Upper lobe of left lung (tissue), 4 donors: ENCODE data around the gene GPD1L.

Experiments
- POLR2A ChIP-seq, 4 donors: fragments of 450-650 bp; IDR thresholded peaks; one replicate each; pipeline ENCODE4 v1.5.1; 2016 to 2017; ENCODE audit warnings: antibody characterized with exemption in 4 of 4, mild to moderate bottlenecking in 2 of 4
- TF ChIP-seq, protein P1 (sequence below), 6 experiments: fragments of 450-650 bp in 4 of 6; fragments of 200-600 bp in 2 of 6; sonication (generic) in 2 of 6; IDR thresholded peaks; one replicate each; pipeline ENCODE4 v1.5.1; 2016 to 2019; ENCODE audit warnings: antibody characterized with exemption in 6 of 6

DNA sequence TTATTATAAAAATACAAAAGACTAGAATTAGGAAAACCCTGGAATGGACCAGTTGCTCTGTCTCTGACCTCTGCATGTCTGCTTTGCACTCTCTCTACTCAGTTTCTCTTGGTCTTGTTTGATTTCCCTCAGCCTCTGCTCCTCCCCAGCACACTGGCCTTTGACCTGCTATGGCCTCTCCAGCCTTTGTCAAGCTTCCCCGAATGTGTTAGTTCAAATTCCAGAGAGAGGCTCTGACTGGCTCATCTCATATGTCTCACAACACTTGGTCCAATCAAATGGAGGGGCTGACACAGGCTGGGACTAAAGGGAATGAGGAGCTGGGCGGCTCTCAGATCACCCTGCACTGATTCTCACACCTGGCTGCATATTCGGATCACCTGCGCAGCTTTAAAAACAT lies 79.7 kb downstream of the GPD1L start:
- TF ChIP-seq POLR2A (IDR thresholded peaks at IDR 0.05), result no peak
- TF ChIP-seq, protein P1, sequence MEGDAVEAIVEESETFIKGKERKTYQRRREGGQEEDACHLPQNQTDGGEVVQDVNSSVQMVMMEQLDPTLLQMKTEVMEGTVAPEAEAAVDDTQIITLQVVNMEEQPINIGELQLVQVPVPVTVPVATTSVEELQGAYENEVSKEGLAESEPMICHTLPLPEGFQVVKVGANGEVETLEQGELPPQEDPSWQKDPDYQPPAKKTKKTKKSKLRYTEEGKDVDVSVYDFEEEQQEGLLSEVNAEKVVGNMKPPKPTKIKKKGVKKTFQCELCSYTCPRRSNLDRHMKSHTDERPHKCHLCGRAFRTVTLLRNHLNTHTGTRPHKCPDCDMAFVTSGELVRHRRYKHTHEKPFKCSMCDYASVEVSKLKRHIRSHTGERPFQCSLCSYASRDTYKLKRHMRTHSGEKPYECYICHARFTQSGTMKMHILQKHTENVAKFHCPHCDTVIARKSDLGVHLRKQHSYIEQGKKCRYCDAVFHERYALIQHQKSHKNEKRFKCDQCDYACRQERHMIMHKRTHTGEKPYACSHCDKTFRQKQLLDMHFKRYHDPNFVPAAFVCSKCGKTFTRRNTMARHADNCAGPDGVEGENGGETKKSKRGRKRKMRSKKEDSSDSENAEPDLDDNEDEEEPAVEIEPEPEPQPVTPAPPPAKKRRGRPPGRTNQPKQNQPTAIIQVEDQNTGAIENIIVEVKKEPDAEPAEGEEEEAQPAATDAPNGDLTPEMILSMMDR (IDR thresholded peaks at IDR 0.05), result no peak
